OCI-LY7 (cell line): ENCODE measurements around the gene SNAPC1. TPM values are rescaled to one million over a fixed set of nuclear protein-coding genes. Genes with fewer than 3 reads are reported as not detected.

Experiments used
- BruUV-seq: library from RNA; stranded (reverse); fragments of 400-500 nt; replicated peaks from 2 replicates; lab custom pipeline; 2021; lab: Mats Ljungman, UMichigan
- CTCF ChIA-PET: fragments of 300-600 bp; sonication (Branson Sonifier 250); formaldehyde crosslinking; loops from one replicate; lab custom pipeline; 2022; ENCODE audit warnings: antibody characterized with exemption; ENCODE audit not compliant: unreplicated experiment; lab: Charles Lee
- POLR2A ChIA-PET: fragments of 300-600 bp; sonication (Branson Sonifier 250); formaldehyde crosslinking; loops from one replicate; lab custom pipeline; 2022; ENCODE audit warnings: antibody characterized with exemption; lab: Charles Lee
- DNase-seq: peaks from one replicate; pipeline ENCODE4 v3.0.0-alpha.2; 2015; ENCODE audit warnings: low spot score
- H2AFZ ChIP-seq: fragments of 200-600 bp; sonication (generic), shearing (Covaris generic); 2 replicates; pipeline ENCODE4 v1.6.1; 2014; ENCODE audit warnings: mild to moderate bottlenecking, antibody characterized with exemption, low read length, moderate library complexity
- H3K27ac ChIP-seq: fragments of 200-600 bp; sonication (generic); 2 replicates; pipeline ENCODE4 v1.5.1; 2014; ENCODE audit warnings: mixed run types, low read depth, mild to moderate bottlenecking, moderate library complexity, low read length, inconsistent platforms; ENCODE audit not compliant: poor library complexity, severe bottlenecking
- H3K36me3 ChIP-seq: fragments of 200-600 bp; sonication (generic); 2 replicates; pipeline ENCODE4 v1.6.1; 2014; ENCODE audit warnings: mild to moderate bottlenecking, antibody characterized with exemption, low read length, moderate library complexity, mixed read lengths; ENCODE audit not compliant: insufficient read depth
- H3K4me1 ChIP-seq: fragments of 200-600 bp; sonication (generic); 2 replicates; pipeline ENCODE4 v1.5.1; 2014; ENCODE audit warnings: mild to moderate bottlenecking, low read length; ENCODE audit not compliant: insufficient read depth, poor library complexity, severe bottlenecking
- H3K4me2 ChIP-seq: fragments of 200-600 bp; sonication (generic); 2 replicates; pipeline ENCODE4 v1.6.1; 2014; ENCODE audit warnings: mild to moderate bottlenecking, low read length
- H3K4me3 ChIP-seq: fragments of 200-600 bp; sonication (generic); 2 replicates; pipeline ENCODE4 v1.5.1; 2014; ENCODE audit warnings: mild to moderate bottlenecking, low read depth, low read length; ENCODE audit not compliant: poor library complexity, severe bottlenecking
- H3K79me2 ChIP-seq: fragments of 200-600 bp; sonication (generic); 2 replicates; pipeline ENCODE4 v1.6.1; 2016; ENCODE audit warnings: low read depth, mild to moderate bottlenecking, low read length, moderate library complexity, mixed read lengths; ENCODE audit not compliant: insufficient read depth
- H3K9me2 ChIP-seq: fragments of 200-600 bp; sonication (generic); 2 replicates; pipeline ENCODE4 v1.6.1; 2016; ENCODE audit warnings: mild to moderate bottlenecking, low read length, mixed read lengths; ENCODE audit not compliant: insufficient read depth
- H3K9me3 ChIP-seq: fragments of 200-600 bp; sonication (generic); 2 replicates; pipeline ENCODE4 v1.6.1; 2014; ENCODE audit warnings: mild to moderate bottlenecking, mixed run types, low read length, mixed read lengths
- H4K20me1 ChIP-seq: fragments of 200-600 bp; sonication (generic); 2 replicates; pipeline ENCODE4 v1.6.1; 2014; ENCODE audit warnings: mild to moderate bottlenecking, antibody characterized with exemption, low read length, moderate library complexity, mixed read lengths; ENCODE audit not compliant: insufficient read depth
- CTCF ChIP-seq: fragments of 200-600 bp; sonication (generic); conservative IDR thresholded peaks from 2 replicates; pipeline ENCODE4 v1.5.1; 2014; ENCODE audit warnings: mild to moderate bottlenecking, antibody characterized with exemption, low read length, moderate library complexity, mixed read lengths
- EZH2phosphoT487 ChIP-seq: fragments of 200-600 bp; sonication (generic); IDR thresholded peaks from 2 replicates; pipeline ENCODE4 v1.6.1; 2018; ENCODE audit warnings: low read depth, borderline replicate concordance, mild to moderate bottlenecking, mixed run types, antibody characterized with exemption, low read length, moderate library complexity, mixed read lengths
- intact Hi-C: fragments of 100-400 bp; cut with micrococcal nuclease; formaldehyde crosslinking; loops from one replicate; pipeline ENCODE4 v1.10.0; 2022; ENCODE audit not compliant: unreplicated experiment
- total RNA-seq, 2 experiments: library from RNA; depleted of rRNA in 1 of 2; stranded (reverse); fragments of >200 nt in 1 of 2; shearing (Covaris generic) in 1 of 2; gene quantifications; 2 replicates each; pipeline ENCODE4 v1.2.3, GENCODE V29; 2014 to 2022

Gene SNAPC1
- total RNA-seq, 2 experiments from 2014 or later: 10.5 to 12.1 TPM

DNA sequence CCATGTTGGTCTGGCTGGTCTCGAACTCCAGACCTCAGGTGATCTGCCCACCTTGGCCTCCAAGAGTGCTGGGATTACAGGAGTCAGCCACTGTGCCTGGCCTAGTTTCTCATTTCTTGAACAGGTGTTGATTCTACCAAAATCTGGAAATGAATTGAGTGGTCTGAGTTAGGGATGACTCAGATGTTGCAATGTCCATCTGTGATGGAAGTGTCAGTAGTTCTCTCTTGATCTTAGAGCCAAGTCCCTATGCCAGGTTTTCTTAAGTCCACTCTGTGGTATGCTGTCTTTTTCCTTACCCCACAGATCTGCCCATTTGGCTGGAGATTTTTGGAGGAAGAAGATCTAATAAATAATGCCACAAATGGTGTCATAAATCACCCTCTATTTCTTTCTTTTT, 12.6 kb downstream of the SNAPC1 start:
- ChIA-PET CTCF (no interaction called here), POLR2A (interaction anchor here (0.6 kb wide), 1 partner anchor 22 kb away, joined by 4 read pairs; no protein-coding TSS in a partner anchor)
- Histone ChIP-seq H3K4me3 (no peak overlapping the region), H4K20me1 (no peaks in the 10 kb centered on the region), H3K9me3 (no peaks in the 10 kb centered on the region), H3K9me2 (no peaks in the 10 kb centered on the region), H2AFZ (no peak overlapping the region), H3K4me1 (no peaks in the 10 kb centered on the region), H3K79me2 (no peaks in the 10 kb centered on the region), H3K27ac (no peak overlapping the region), H3K36me3 (peaks cover 99% of the 10 kb centered on the region), H3K4me2 (no peak overlapping the region)
- BruUV-seq: no TSS peak
- DNase-seq: no peak
- intact Hi-C loops: no loop called here
- TF ChIP-seq EZH2phosphoT487 (no peak), CTCF (no peak)

GRCh38 chr14:61780125-61780524, 17.9 kb downstream of the SNAPC1 start:
- no peak overlapping the region for H2AFZ ChIP-seq
- CTCF ChIA-PET: no interaction called here
- no peaks in the 10 kb centered on the region for H3K9me2 ChIP-seq
- no peak overlapping the region for H3K27ac ChIP-seq
- no peak for TF ChIP-seq CTCF
- TF ChIP-seq EZH2phosphoT487: no peak
- H3K4me1 ChIP-seq: no peaks in the 10 kb centered on the region
- no TSS peak for BruUV-seq
- peaks cover 99% of the 10 kb centered on the region for H3K36me3 ChIP-seq
- H3K4me2 ChIP-seq: no peak overlapping the region
- POLR2A ChIA-PET: interaction anchor here (1.5 kb wide), 1 partner anchor 15 kb away, joined by 6 read pairs; no protein-coding TSS in a partner anchor
- no peaks in the 10 kb centered on the region for H3K9me3 ChIP-seq
- no peaks in the 10 kb centered on the region for H4K20me1 ChIP-seq
- DNase-seq: no peak
- intact Hi-C loops: no loop called here
- H3K79me2 ChIP-seq: no peaks in the 10 kb centered on the region; the same call in 1 of the 2 replicates
- H3K4me3 ChIP-seq: no peak overlapping the region

DNA sequence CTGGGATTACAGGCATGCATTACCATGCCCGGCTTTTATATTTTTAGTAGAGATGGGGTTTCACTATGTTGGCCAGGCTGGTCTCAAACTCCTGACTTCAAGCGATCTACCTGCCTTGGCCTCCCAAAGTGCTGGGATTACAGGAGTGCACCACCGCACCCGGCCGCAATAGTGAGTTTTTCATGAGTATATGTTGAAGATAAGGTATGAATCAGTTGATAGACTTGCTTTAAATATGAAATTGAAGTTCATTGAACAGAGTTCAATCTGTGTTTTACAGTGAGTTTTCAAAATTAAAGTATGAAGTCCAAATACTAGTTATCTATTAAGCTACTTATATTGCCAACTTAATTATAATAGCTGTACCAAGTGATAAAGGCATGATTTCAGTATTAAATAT, 35.1 kb downstream of the SNAPC1 start:
- POLR2A ChIA-PET: interaction anchor here (0.6 to 1.8 kb wide), 4 partner anchors 10 to 1755 kb away, joined by 3 to 6 read pairs (median 4); no protein-coding TSS in a partner anchor
- BruUV-seq: no TSS peak
- H4K20me1 ChIP-seq: no peaks in the 10 kb centered on the region

More for the DNA sequence above, 35.1 kb downstream of the SNAPC1 start:
- TF ChIP-seq CTCF (no peak), EZH2phosphoT487 (no peak)
- no peaks in the 10 kb centered on the region for H3K4me1 ChIP-seq
- H3K79me2 ChIP-seq: no peaks in the 10 kb centered on the region
- H3K4me2 ChIP-seq: no peak overlapping the region
- CTCF ChIA-PET: no interaction called here
- H3K4me3 ChIP-seq: no peak overlapping the region
- no peaks in the 10 kb centered on the region for H3K9me3 ChIP-seq
- H2AFZ ChIP-seq: no peak overlapping the region
- no peaks in the 10 kb centered on the region for H3K9me2 ChIP-seq
- H3K27ac ChIP-seq: no peak overlapping the region
- peaks cover 38% of the 10 kb centered on the region for H3K36me3 ChIP-seq
- intact Hi-C loops: no loop called here
- no peak for DNase-seq
